GM18498 (cell line): ENCODE data around the gene TMEM184B.

Source experiments
- ATAC-seq: cut with Tn5 transposase; IDR thresholded peaks from one replicate; pipeline ENCODE4 v1.9.1; 2021; ENCODE audit warnings: mild to moderate bottlenecking, moderate library complexity; ENCODE audit not compliant: unreplicated experiment

Gene TMEM184B

GRCh38 chr22:38282397-38282796, 9.6 kb upstream of the TMEM184B start:
- ATAC-seq = no peak

DNA sequence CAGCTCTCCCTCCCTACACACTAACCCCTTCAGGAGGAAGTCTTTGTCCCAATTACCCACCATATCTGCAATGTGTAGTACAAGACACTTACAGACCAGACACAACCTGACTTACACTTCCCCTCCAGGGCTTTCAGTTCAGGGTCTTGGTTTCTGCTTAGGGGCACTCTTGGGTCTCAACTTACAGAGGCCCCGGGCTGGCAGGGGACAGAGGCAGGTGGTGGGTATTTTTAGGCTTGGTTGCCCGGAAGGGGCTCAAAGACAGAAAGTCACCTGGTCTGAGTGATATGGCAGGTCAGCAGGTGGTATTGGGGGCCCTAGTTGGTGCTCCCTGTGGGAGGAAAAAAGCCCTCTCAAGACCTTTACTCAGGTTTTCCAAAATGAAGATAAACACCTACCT, 3.4 kb upstream of the TMEM184B start:
- no peak for ATAC-seq

DNA sequence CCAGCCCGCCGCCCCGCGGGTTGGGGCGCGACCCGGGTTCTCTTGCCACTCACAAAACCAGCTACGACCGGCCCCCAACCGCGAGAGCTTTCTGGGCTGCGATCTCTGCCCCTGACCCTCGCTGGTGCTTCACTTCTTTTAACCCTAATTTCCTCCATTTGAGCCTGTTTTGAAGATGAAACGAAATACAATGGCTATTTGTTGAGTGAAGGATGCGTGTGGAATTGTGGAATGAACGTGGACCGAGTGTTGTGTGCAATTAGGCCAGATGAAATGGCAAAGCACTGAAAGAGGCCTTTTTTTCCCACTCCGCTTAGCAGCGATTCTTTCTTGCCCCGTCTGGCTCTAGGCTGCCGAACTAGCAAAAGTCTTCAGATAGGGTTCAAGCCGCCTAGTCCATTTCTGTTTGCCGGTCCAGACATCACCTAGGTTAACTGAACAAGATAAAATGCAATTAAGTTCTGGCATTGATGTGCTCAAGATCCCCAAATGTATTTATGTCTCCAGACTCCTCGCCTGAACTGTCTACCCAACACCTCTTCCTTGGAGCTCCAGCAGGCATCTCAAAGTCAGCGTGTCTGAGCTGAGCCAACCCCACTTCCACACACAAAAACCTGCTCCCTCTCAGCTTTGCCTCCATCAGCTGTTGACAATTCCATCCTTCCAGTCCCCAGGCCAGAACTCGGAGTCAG, 471 bp upstream of the TMEM184B start:
- no peak for ATAC-seq

- no peak for ATAC-seq
These were observed 860 bp downstream of the TMEM184B start for GRCh38 chr22:38271927-38272372.

GRCh38 chr22:38271101-38271500, 1.7 kb downstream of the TMEM184B start:
- no peak for ATAC-seq

- no peak for ATAC-seq
These were observed 2.5 kb downstream of the TMEM184B start for GRCh38 chr22:38270091-38270992.

- ATAC-seq = no peak
These were observed 3.3 kb downstream of the TMEM184B start for GRCh38 chr22:38269466-38269865.

- ATAC-seq = no peak
These were observed 5.7 kb downstream of the TMEM184B start for GRCh38 chr22:38267086-38267485.

DNA sequence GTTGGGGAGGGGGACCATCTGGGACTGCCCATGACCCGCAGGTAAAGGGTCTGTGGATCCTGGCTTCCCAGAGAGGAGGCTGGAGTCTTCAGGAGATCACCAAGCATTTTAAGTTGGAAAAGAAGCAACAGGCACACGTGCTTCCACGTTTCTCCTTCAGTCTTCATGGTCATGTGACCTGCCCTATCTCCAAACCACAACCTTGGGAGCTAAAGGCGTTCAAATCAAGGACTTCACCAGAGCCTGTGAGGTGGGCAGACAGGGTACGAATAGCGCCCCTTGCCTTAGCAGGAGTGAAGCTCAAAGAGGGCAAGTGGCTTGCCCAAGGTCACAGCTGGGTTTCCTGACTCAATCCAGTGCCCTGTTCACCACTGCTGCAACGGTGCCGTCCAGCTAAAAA, 6.7 kb downstream of the TMEM184B start:
- no peak for ATAC-seq

DNA sequence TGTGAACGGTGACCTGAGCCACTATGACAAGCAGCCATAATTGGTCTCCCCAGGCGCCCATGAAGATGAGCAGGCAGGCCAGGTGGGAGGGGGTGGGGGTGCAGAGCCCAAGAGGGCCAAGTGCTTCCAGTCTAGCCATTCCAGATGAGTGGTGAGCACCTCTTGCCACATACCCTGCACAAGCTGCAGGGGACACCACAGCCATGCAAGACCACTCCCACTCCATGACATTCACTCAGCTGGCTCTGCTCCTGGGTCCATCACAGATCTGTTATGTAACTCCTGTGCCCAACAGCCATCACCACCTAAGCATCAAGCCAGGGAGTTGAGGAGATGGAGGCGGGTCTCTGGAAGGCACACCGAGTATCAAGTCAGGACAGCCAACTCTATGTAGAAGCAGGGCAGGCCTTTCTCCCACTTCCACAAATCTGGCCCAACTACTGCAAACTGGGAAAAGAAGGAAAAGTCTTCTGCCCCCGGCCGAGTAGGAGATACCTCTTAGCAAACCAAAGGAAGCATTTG, 8.4 kb downstream of the TMEM184B start:
- ATAC-seq = no peak

DNA sequence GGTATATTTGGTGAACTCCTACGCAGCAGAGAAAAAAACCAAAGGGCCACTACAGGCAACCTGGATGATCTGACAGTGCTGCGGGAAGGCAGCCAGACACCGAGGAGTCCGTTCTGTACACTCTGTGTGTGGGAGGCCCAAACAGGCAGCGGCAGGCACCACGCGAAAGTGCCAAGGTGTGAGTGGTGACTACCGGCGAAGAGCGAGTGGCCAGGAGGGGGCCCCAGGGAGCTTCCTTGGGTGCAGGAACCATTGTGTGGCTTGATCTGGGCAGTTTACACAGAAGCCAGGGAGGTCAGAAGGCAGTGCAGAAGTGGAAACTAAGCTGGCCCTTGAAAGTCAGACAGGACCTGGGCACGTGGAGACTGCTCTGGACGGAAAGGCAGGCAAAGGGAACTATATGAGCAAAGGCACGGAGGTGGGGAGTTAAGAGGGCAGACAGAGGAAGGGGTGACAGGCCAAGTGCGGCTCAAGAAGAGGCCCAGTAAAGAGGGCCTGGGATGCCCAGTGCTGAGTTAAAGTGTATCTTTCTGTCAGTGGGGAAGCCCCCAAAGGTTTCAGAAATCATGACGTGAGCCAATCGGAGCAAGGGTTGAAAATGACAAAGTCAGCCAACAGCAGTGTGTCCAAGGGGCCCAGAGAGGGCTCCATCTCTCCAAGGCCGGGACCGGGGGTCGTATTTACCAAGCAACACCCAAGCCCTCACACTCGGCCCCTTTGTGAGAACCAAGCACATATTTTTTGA, 10.6 kb downstream of the TMEM184B start:
- ATAC-seq = no peak

- no peak for ATAC-seq
These were observed 11.8 kb downstream of the TMEM184B start for GRCh38 chr22:38260761-38261681.

DNA sequence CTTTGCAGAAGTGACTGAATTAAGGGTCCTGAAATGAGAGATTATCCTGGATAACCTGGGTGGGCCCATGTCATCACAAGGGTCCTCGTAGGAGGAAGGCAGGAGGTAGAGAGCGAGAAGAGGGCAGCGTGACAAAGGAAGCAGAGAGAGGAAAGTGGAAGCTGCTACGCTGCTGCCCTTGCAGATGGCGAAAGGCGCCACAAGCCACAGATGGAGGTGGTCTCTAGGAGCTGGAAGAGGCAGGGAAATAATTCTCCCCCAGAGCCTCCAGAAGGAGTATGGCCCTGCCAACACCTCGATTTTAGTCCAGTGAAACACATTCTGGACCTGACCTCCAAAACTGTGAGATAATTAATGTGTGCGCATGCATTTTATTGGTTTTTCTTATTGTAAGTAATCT, 13.4 kb downstream of the TMEM184B start:
- ATAC-seq = no peak

DNA sequence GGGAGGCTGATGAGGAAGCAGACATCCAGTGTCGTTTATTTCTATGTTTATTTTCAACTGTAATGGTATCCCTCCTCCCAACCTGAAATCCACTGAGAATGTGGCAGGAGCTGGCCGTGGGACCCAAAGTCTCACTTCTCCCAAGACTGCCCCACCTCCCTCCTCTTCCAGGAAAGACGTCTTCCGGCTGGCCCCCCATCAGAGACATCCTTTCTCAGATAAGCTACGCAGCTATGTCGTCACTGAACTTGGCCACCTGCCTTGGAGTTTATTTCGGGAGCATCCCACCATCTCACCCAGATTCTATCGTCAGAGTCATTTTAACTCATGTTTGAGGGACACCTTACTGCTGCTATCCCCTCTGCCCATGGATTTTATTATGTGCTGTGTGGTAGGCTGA, 13.9 kb downstream of the TMEM184B start:
- ATAC-seq = no peak

DNA sequence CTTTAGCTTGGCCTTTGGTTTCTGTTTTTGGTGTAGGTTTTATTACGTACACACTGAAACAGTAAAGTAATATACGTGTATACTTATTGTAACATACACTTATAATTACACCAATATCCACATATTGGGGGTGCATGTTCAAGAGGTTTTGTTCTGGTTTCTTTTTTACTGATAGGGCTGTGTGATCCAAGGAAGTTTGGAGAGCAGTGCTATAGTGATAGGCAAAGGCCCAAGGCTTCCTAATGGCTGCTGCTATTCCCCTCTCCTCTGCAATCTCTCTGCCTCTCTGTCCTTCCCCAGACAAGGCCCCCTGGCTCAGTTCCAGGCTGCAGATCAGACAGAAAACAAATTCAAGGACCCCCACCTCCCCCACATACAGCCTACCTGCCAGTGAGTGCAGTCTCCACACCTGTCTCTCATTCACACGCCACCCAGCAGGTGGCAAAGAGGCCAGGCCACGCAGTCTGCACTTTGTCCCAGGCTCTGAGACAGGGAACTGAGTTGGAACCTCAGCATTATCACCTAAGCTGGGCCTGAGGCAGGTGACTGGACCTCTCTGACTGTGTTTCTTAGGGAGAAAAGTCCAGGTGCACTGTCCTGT, 15.1 kb downstream of the TMEM184B start:
- no peak for ATAC-seq

DNA sequence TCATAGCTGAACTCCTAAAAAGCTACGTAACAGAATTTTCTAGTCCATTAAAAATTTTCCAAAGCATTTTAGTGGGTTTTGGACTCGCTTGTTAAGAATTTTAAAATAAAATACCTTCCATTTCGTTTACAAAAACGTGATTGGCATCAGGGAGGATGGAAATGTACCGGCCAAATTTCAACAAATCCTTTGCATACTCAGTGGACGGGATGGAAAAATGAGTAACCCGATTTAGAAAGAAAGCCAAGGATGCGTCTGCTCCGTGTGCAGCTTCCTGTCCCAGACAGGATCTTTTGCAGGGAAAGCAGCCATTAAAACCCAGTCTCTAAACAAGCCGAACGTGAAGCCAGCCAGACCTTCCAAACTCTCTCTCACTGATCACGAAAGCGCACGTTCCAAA, 15.6 kb downstream of the TMEM184B start:
- no peak for ATAC-seq

DNA sequence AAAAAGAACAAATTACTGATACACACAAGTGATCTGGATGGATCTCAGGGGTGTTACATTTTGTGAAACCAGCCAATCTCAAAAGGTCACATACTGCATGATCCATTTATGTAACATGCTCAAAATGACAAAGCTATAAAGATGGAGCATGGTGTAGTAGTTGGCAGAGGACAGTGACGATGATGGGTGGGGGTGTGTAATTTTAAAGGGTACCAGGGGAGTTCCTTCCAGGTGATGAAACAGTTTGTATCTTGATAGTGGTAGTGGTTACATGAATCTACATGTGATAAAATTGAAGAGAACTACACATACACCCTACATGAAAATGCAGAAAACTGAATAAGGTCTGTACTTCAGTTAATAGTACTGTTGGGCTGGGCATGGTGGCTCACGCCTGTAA, 17.1 kb downstream of the TMEM184B start:
- no peak for ATAC-seq

DNA sequence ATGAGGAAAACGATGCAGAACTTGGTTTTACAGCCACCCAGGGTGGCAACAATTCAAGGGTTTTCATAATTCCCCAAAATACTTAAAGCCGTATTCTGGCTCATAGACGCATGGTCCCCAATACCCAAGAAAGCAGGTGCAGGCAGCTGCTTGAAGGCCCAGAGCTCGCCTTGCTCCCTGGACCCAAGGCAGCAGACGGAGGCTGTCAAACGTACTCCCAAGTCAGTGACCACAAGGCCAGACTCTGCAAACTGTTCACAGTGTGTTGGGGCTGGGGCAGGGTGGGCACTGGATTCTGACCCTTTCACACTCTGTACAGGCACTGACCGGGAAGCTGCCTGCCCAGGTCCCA, 21.5 kb downstream of the TMEM184B start:
- ATAC-seq = no peak

GRCh38 chr22:38250643-38251340, 22.0 kb downstream of the TMEM184B start:
- no peak for ATAC-seq
